Ascending aorta (tissue), 2 donors: ENCODE measurements around the gene CAMKMT. TPM values are rescaled to one million over a fixed set of nuclear protein-coding genes. Genes with fewer than 3 reads are reported as not detected.

Experiments used
- DNase-seq, 2 donors: peaks; one replicate each; pipeline ENCODE4 v3.0.0-alpha.2; 2019; ENCODE audit warnings: low spot score in 2 of 2
- H3K27ac ChIP-seq, 2 donors: fragments of 200-600 bp; sonication (generic); one replicate each; pipeline ENCODE4 v1.5.1; 2016 to 2017; ENCODE audit warnings: mild to moderate bottlenecking in 1 of 2
- H3K27me3 ChIP-seq: fragments of 200-600 bp; sonication (generic); one replicate; pipeline ENCODE4 v1.5.1; 2017
- H3K36me3 ChIP-seq, 2 donors: fragments of 200-600 bp; sonication (generic); one replicate each; pipeline ENCODE4 v1.5.1; 2016
- H3K4me1 ChIP-seq, 2 donors: fragments of 200-600 bp; sonication (generic); one replicate each; pipeline ENCODE4 v1.5.1; 2016 to 2017; ENCODE audit warnings: mild to moderate bottlenecking in 1 of 2
- H3K4me3 ChIP-seq, 2 donors: fragments of 200-600 bp; sonication (generic); one replicate each; pipeline ENCODE4 v1.5.1; 2016 to 2017; ENCODE audit warnings: mild to moderate bottlenecking in 1 of 2
- H3K9me3 ChIP-seq, 2 donors: fragments of 200-600 bp; sonication (generic); one replicate each; pipeline ENCODE4 v1.5.1; 2016
- CTCF ChIP-seq, 3 experiments: fragments of 200-600 bp in 2 of 3; fragments of 450-650 bp in 1 of 3; sonication (generic) in 2 of 3; IDR thresholded peaks; one replicate each; pipeline ENCODE4 v1.5.1; 2016 to 2019; ENCODE audit warnings: antibody characterized with exemption in 3 of 3, mild to moderate bottlenecking in 1 of 3, moderate library complexity in 1 of 3
- intact Hi-C: fragments of 100-400 bp; cut with DNase I; formaldehyde crosslinking; loops from one replicate; pipeline ENCODE4 v1.15.1; 2023
- total RNA-seq: library from RNA; depleted of rRNA; stranded (reverse); fragments of >200 nt; gene quantifications from one replicate; pipeline ENCODE4 v1.1.0, GENCODE V29; 2016

The CAMKMT gene
- total RNA-seq, 1 donor from 2014 or later, result 5.1 TPM

- H3K27me3 ChIP-seq, result no peaks in the 10 kb centered on the region
- DNase-seq, result no peak
- H3K36me3 ChIP-seq, result no peaks in the 10 kb centered on the region
- H3K9me3 ChIP-seq, result no peaks in the 10 kb centered on the region
- H3K4me1 ChIP-seq, result no peaks in the 10 kb centered on the region
- H3K4me3 ChIP-seq, result no peak overlapping the region
- no peak overlapping the region for H3K27ac ChIP-seq
- intact Hi-C loops, result no loop called here
- no peak for TF ChIP-seq CTCF (IDR thresholded peaks at IDR 0.05)
Measured at GRCh38 chr2:44650796-44651195, 289.0 kb downstream of the CAMKMT start.

- DNase-seq, result no peak
- TF ChIP-seq CTCF (IDR thresholded peaks at IDR 0.05), result no peak
- intact Hi-C loops, result no loop called here
Measured at GRCh38 chr2:44651974-44652373, 290.2 kb downstream of the CAMKMT start.

DNA sequence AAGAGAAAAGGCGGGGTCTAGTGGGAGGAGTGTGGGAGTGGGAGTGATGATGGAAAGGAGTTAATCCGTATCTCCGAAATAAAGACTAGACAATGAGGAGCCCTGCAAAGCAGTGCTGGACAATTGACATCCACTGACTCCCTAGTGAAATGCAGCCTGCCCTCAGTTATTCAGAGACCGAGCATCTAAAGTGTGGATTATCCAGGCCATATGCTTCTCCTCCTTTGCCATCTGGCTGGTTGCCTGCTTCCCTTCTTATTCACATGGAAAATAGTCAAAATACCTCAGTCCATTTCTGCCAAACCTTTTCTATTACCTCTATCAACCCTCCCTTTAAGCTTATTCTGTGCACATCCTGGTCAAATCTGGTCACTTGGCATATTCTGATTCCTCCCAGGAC is 291.0 kb downstream of the CAMKMT start:
- TF ChIP-seq CTCF (IDR thresholded peaks at IDR 0.05), result no peak
- H3K27me3 ChIP-seq, result no peaks in the 10 kb centered on the region
- intact Hi-C loops, result no loop called here
- DNase-seq, result no peak
- H3K4me1 ChIP-seq, result no peaks in the 10 kb centered on the region
- no peaks in the 10 kb centered on the region for H3K36me3 ChIP-seq
- no peak overlapping the region for H3K4me3 ChIP-seq
- H3K9me3 ChIP-seq, result no peaks in the 10 kb centered on the region
- no peak overlapping the region for H3K27ac ChIP-seq

More at GRCh38 chr2:44651974-44652373, 290.2 kb downstream of the CAMKMT start:
- no peaks in the 10 kb centered on the region for H3K4me1 ChIP-seq
- no peaks in the 10 kb centered on the region for H3K9me3 ChIP-seq
- no peak overlapping the region for H3K27ac ChIP-seq
- H3K4me3 ChIP-seq, result no peak overlapping the region
- no peaks in the 10 kb centered on the region for H3K36me3 ChIP-seq
- no peaks in the 10 kb centered on the region for H3K27me3 ChIP-seq

DNA sequence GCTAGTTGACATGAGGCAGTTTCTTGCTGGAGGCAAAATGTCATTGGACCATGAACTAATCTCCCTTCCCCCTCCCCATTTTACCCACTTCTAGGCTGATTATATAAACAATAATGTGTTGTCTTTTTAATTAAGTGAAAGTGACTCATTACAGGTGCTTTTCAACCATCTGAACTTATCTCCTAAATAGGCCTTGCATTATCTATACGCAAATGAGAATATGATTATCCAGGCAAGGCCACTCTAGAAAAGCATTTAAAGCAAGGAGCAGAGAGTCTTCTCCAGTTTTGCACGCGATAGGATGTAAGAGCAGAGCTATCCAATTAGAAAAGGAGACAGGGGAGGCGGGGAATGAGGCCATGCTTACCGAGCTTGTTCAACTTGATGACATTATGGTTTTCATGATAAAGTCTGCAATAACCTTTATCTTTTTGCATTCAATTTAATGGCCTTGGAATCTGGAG is 293.7 kb downstream of the CAMKMT start:
- Histone ChIP-seq H3K27me3 (no peaks in the 10 kb centered on the region), H3K9me3 (no peaks in the 10 kb centered on the region), H3K27ac (no peak overlapping the region), H3K4me3 (no peak overlapping the region), H3K4me1 (no peaks in the 10 kb centered on the region), H3K36me3 (no peaks in the 10 kb centered on the region)
- no peak for DNase-seq
- intact Hi-C loops, result no loop called here
- no peak for TF ChIP-seq CTCF (IDR thresholded peaks at IDR 0.05)

DNA sequence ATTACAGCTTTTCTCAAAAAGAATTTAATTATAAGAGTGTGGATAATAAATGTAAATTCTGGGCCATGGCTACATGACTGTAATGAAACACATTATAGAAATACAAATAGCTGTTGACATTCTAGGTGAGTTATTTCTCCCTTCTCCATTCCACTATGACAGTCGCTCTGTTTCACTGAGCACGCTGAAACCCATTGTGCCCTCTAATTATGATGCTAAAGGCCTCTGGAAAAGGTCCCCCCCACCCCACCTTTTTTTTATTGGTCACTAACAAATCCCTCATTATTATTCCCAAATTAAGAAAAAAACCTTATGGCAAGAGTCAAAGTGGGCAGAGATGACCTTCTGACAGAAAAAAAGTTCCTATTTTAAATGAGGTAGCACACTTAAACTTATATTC is 294.7 kb downstream of the CAMKMT start:
- H3K4me3 ChIP-seq, result no peak overlapping the region
- intact Hi-C loops, result no loop called here
- no peaks in the 10 kb centered on the region for H3K36me3 ChIP-seq
- H3K4me1 ChIP-seq, result no peaks in the 10 kb centered on the region
- H3K27me3 ChIP-seq, result no peaks in the 10 kb centered on the region
- H3K27ac ChIP-seq, result no peak overlapping the region
- no peaks in the 10 kb centered on the region for H3K9me3 ChIP-seq
- TF ChIP-seq CTCF (IDR thresholded peaks at IDR 0.05), result no peak
- no peak for DNase-seq

GRCh38 chr2:44663471-44664073 is 301.8 kb downstream of the CAMKMT start:
- H3K4me3 ChIP-seq, result no peak overlapping the region
- H3K27me3 ChIP-seq, result no peaks in the 10 kb centered on the region
- no peak for TF ChIP-seq CTCF (IDR thresholded peaks at IDR 0.05)
- H3K36me3 ChIP-seq, result no peaks in the 10 kb centered on the region
- intact Hi-C loops, result no loop called here
- no peak for DNase-seq
- no peaks in the 10 kb centered on the region for H3K9me3 ChIP-seq
- no peaks in the 10 kb centered on the region for H3K4me1 ChIP-seq
- H3K27ac ChIP-seq, result no peak overlapping the region
